SW480 (cell line): ENCODE measurements around the gene DAZ1.
"Not testable (repeated sequence)": the region's sequence is repeated elsewhere in the genome, so short reads cannot be mapped to it uniquely, and the experiment has no call there.

Experiments used
- DNase-seq: peaks from one replicate; pipeline ENCODE4 v3.0.0-alpha.2; 2016; ENCODE audit warnings: low spot score

The DAZ1 gene, protein sequence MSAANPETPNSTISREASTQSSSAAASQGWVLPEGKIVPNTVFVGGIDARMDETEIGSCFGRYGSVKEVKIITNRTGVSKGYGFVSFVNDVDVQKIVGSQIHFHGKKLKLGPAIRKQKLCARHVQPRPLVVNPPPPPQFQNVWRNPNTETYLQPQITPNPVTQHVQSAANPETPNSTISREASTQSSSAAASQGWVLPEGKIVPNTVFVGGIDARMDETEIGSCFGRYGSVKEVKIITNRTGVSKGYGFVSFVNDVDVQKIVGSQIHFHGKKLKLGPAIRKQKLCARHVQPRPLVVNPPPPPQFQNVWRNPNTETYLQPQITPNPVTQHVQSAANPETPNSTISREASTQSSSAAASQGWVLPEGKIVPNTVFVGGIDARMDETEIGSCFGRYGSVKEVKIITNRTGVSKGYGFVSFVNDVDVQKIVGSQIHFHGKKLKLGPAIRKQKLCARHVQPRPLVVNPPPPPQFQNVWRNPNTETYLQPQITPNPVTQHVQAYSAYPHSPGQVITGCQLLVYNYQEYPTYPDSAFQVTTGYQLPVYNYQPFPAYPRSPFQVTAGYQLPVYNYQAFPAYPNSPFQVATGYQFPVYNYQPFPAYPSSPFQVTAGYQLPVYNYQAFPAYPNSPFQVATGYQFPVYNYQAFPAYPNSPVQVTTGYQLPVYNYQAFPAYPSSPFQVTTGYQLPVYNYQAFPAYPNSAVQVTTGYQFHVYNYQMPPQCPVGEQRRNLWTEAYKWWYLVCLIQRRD

DNA sequence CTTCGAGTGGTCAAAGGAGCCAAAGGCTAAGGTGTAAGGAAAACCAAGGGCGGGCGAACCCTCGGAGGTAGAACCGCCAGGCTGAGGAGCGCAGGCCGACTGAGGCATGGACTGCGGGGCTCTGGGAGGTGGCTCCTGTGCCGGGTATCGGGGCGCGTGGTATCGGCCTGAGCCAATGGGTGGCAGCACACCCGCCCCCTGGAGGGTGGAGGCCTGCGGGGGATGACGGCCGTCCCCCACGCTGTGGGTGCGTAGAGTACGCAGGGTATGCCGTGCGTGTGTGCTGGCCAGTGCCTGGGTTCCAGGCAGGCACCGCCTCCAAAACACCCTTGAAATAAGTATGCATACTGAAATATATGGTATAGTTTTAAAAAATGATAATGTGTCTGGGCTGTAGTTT is at the start of gene DAZ1:
DAZ1 (minus strand) TSS at position 101 of the 400 bp plus-strand sequence. CDS start 208 bp downstream, outside the sequence.
- not testable (repeated sequence) for DNase-seq

DNA sequence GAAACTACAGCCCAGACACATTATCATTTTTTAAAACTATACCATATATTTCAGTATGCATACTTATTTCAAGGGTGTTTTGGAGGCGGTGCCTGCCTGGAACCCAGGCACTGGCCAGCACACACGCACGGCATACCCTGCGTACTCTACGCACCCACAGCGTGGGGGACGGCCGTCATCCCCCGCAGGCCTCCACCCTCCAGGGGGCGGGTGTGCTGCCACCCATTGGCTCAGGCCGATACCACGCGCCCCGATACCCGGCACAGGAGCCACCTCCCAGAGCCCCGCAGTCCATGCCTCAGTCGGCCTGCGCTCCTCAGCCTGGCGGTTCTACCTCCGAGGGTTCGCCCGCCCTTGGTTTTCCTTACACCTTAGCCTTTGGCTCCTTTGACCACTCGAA is 20.4 kb upstream of the DAZ1 start, which contains the start of gene DAZ2:
DAZ2 (plus strand) TSS at position 301 of the 400 bp plus-strand sequence. CDS start 208 bp downstream, outside the sequence.
- DNase-seq: not testable (repeated sequence)

DNA sequence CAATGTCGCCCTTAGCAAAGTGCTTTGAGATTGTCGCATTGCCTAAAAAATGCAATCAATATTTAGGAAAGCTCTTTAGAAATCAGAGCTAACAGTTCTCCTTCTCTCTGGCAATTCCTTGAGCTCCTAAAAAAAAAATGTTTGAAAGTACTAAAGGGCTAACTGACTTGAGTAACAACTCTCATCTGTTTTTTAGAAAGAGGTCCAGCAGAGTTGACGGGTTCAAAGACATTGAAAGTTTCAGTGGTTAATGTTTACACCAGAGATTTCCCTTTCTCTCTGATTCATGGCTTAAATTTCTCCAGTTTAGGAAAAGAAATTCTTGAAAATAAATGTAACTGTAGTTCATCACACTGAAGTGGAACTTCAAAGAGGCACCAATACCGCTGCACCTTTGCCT is 11.9 kb upstream of the DAZ1 start:
- not testable (repeated sequence) for DNase-seq

DNA sequence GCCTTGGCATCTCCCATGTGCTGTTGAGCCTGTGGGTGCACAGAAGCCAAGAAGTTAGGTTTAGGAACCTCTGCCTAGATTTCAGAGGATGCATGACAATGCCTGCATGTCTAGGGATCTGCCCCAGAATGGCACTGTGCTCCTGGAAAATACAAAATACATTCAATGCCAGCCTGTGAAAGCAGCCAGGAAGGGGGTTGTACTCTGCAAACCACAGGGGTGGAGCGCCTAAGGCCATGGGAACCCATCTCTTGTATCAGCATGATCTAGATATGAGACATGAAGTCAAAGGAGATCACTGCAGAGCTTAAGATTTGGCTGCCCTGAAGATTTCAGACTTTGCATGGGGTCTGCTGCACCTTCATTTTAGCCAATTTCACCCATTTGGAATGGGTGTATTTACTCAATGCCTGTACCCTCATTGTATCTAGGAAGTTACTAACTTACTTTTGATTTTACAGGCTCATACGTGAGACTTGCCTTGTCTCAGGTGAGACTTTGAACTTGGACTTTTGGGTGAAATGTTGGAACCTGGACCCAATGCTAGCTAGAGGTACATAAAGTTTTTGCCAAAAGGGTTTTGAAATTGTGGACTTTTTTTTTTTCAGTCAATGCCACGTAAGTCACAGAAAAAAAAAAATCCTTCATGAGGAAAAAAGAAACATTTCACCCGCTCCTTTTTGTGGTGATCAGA is 11.1 kb upstream of the DAZ1 start:
- DNase-seq: not testable (repeated sequence)

DNA sequence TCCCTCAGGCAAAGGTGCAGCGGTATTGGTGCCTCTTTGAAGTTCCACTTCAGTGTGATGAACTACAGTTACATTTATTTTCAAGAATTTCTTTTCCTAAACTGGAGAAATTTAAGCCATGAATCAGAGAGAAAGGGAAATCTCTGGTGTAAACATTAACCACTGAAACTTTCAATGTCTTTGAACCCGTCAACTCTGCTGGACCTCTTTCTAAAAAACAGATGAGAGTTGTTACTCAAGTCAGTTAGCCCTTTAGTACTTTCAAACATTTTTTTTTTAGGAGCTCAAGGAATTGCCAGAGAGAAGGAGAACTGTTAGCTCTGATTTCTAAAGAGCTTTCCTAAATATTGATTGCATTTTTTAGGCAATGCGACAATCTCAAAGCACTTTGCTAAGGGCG is 8.6 kb upstream of the DAZ1 start:
- not testable (repeated sequence) for DNase-seq
